H1 (cell line): ENCODE measurements around the gene NR5A2. TPM values are rescaled to one million over a fixed set of nuclear protein-coding genes. Genes with fewer than 3 reads are reported as not detected.

Source experiments
- BACH1 ChIP-seq: IDR thresholded peaks from 2 replicates; pipeline ENCODE4 v1.6.1; 2012; ENCODE audit warnings: low read length, improper control_type of control experiment
- CBX5 ChIP-seq: fragments of 300-800, 300-1000 bp; sonication (generic); IDR thresholded peaks from 2 replicates; pipeline ENCODE4 v1.7.1; 2016; ENCODE audit warnings: antibody characterized with exemption, low read length, low read depth
- GABPA ChIP-seq: IDR thresholded peaks from 2 replicates; pipeline ENCODE4 v1.6.1; 2011; ENCODE audit warnings: mild to moderate bottlenecking, low read length, moderate library complexity, borderline replicate concordance; ENCODE audit not compliant: insufficient read depth
- JUN ChIP-seq: IDR thresholded peaks from 2 replicates; pipeline ENCODE4 v1.6.1; 2011; ENCODE audit warnings: low read depth, mild to moderate bottlenecking, improper control_type of control experiment, low read length
- KDM1A ChIP-seq: fragments of 200-600, 300-600 bp; sonication (generic); IDR thresholded peaks from 2 replicates; pipeline ENCODE4 v1.7.1; 2016; ENCODE audit warnings: mild to moderate bottlenecking, low read length, borderline replicate concordance
- KDM4A ChIP-seq: IDR thresholded peaks from one replicate; pipeline ENCODE4 v1.7.1; 2012; ENCODE audit warnings: low read depth, mild to moderate bottlenecking, moderate library complexity, low read length, inconsistent platforms; ENCODE audit not compliant: severe bottlenecking
- MAFK ChIP-seq: IDR thresholded peaks from 2 replicates; pipeline ENCODE4 v1.6.1; 2012; ENCODE audit warnings: low read depth, mild to moderate bottlenecking, improper control_type of control experiment, low read length
- NANOG ChIP-seq: IDR thresholded peaks from 2 replicates; pipeline ENCODE4 v1.6.1; 2011; ENCODE audit warnings: low read length, low read depth, mild to moderate bottlenecking, inconsistent platforms; ENCODE audit not compliant: insufficient read depth, poor library complexity, severe bottlenecking
- NRF1 ChIP-seq: IDR thresholded peaks from 2 replicates; pipeline ENCODE4 v1.6.1; 2011; ENCODE audit warnings: mild to moderate bottlenecking, low read depth, low read length, improper control_type of control experiment
- POU5F1 ChIP-seq: IDR thresholded peaks from 2 replicates; pipeline ENCODE4 v1.6.1; 2011; ENCODE audit warnings: low read depth, mild to moderate bottlenecking, low read length, moderate library complexity
- SRF ChIP-seq: IDR thresholded peaks from 2 replicates; pipeline ENCODE4 v1.6.1; 2011; ENCODE audit warnings: mild to moderate bottlenecking, low read depth, low read length, moderate library complexity
- TCF12 ChIP-seq: IDR thresholded peaks from 2 replicates; pipeline ENCODE4 v1.6.1; 2011; ENCODE audit warnings: low read depth, mild to moderate bottlenecking, low read length
- polyA plus RNA-seq, 7 experiments: library from polyadenylated mRNA; depleted of rRNA in 3 of 7; stranded (reverse) in 5 of 7; unstranded in 2 of 7; fragments of >200 nt in 5 of 7; fragments of 200-250 nt in 2 of 7; gene quantifications; 1 replicate in 5 of 7; 2 replicates in 1 of 7; 4 replicates in 1 of 7; pipeline versions ENCODE4 v1.2.1 to v1.2.3, GENCODE V29; 2011 to 2013; ENCODE audit warnings: missing spikeins in 2 of 7, mixed read lengths in 2 of 7
- total RNA-seq: library from RNA; stranded (reverse); fragmentation: NEBNext Ultra II Directional; extraction: Animal tissue kit (Norgen Biotek cat#: 25700); gene quantifications from 2 replicates; pipeline ENCODE4 v1.2.1, GENCODE V29; 2021
- TF ChIP-seq, protein P1 (sequence below): fragments of 300-600 bp; sonication (generic); IDR thresholded peaks from 2 replicates; pipeline ENCODE4 v1.7.1; 2012; ENCODE audit warnings: low read length, moderate library complexity, mild to moderate bottlenecking, inconsistent platforms; ENCODE audit not compliant: insufficient replicate concordance

Gene NR5A2
- total and polyA plus RNA-seq, 2 of the 8 experiments (the other 6 are each of a cell fraction or from before 2014, with no cell fraction given) = 1.7 to 11.6 TPM

DNA sequence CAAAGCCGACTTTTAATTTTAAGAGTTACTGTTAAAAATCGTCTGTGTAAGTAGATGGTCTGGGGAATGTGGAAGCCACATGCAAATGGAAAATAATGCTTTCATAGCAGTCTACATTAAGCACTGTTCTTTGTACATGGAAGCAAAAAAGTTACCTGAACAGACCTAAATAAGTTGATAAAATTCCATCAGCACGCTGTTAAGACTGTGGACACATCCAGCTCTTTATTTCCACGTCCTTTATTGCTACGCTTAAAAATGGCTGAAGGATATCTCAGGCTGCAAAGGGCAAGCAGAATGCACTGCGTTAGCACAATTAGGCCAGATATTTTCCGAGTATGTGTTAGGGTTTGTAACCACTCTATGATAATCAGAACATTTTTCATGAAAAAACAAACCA lies 22.3 kb downstream of the NR5A2 start (continued):
- TF ChIP-seq, protein P1, sequence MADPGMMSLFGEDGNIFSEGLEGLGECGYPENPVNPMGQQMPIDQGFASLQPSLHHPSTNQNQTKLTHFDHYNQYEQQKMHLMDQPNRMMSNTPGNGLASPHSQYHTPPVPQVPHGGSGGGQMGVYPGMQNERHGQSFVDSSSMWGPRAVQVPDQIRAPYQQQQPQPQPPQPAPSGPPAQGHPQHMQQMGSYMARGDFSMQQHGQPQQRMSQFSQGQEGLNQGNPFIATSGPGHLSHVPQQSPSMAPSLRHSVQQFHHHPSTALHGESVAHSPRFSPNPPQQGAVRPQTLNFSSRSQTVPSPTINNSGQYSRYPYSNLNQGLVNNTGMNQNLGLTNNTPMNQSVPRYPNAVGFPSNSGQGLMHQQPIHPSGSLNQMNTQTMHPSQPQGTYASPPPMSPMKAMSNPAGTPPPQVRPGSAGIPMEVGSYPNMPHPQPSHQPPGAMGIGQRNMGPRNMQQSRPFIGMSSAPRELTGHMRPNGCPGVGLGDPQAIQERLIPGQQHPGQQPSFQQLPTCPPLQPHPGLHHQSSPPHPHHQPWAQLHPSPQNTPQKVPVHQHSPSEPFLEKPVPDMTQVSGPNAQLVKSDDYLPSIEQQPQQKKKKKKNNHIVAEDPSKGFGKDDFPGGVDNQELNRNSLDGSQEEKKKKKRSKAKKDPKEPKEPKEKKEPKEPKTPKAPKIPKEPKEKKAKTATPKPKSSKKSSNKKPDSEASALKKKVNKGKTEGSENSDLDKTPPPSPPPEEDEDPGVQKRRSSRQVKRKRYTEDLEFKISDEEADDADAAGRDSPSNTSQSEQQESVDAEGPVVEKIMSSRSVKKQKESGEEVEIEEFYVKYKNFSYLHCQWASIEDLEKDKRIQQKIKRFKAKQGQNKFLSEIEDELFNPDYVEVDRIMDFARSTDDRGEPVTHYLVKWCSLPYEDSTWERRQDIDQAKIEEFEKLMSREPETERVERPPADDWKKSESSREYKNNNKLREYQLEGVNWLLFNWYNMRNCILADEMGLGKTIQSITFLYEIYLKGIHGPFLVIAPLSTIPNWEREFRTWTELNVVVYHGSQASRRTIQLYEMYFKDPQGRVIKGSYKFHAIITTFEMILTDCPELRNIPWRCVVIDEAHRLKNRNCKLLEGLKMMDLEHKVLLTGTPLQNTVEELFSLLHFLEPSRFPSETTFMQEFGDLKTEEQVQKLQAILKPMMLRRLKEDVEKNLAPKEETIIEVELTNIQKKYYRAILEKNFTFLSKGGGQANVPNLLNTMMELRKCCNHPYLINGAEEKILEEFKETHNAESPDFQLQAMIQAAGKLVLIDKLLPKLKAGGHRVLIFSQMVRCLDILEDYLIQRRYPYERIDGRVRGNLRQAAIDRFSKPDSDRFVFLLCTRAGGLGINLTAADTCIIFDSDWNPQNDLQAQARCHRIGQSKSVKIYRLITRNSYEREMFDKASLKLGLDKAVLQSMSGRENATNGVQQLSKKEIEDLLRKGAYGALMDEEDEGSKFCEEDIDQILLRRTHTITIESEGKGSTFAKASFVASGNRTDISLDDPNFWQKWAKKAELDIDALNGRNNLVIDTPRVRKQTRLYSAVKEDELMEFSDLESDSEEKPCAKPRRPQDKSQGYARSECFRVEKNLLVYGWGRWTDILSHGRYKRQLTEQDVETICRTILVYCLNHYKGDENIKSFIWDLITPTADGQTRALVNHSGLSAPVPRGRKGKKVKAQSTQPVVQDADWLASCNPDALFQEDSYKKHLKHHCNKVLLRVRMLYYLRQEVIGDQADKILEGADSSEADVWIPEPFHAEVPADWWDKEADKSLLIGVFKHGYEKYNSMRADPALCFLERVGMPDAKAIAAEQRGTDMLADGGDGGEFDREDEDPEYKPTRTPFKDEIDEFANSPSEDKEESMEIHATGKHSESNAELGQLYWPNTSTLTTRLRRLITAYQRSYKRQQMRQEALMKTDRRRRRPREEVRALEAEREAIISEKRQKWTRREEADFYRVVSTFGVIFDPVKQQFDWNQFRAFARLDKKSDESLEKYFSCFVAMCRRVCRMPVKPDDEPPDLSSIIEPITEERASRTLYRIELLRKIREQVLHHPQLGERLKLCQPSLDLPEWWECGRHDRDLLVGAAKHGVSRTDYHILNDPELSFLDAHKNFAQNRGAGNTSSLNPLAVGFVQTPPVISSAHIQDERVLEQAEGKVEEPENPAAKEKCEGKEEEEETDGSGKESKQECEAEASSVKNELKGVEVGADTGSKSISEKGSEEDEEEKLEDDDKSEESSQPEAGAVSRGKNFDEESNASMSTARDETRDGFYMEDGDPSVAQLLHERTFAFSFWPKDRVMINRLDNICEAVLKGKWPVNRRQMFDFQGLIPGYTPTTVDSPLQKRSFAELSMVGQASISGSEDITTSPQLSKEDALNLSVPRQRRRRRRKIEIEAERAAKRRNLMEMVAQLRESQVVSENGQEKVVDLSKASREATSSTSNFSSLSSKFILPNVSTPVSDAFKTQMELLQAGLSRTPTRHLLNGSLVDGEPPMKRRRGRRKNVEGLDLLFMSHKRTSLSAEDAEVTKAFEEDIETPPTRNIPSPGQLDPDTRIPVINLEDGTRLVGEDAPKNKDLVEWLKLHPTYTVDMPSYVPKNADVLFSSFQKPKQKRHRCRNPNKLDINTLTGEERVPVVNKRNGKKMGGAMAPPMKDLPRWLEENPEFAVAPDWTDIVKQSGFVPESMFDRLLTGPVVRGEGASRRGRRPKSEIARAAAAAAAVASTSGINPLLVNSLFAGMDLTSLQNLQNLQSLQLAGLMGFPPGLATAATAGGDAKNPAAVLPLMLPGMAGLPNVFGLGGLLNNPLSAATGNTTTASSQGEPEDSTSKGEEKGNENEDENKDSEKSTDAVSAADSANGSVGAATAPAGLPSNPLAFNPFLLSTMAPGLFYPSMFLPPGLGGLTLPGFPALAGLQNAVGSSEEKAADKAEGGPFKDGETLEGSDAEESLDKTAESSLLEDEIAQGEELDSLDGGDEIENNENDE = no peak
- TF ChIP-seq BACH1 = no peak
- no peak for TF ChIP-seq POU5F1
- no peak for TF ChIP-seq KDM4A
- TF ChIP-seq SRF = no peak
- TF ChIP-seq CBX5 = no peak
- no peak for TF ChIP-seq TCF12
- no peak for TF ChIP-seq JUN
- TF ChIP-seq MAFK = no peak
- no peak for TF ChIP-seq KDM1A
- no peak for TF ChIP-seq GABPA
- TF ChIP-seq NRF1 = no peak
- no peak for TF ChIP-seq NANOG
